HCT116 (cell line): Measurements from ENCODE around the gene LCOR. TPM values are rescaled to one million over a fixed set of nuclear protein-coding genes. Genes with fewer than 3 reads are reported as not detected.

Experiments used
- ATAC-seq: fragments of 200-7000 bp; cut with Tn5 transposase; 2 replicates; pipeline ENCODE4 v1.9.1; 2020; ENCODE audit warnings: mild to moderate bottlenecking, moderate library complexity
- BruUV-seq: library from RNA; stranded (reverse); fragments of 400-500 nt; replicated peaks from 2 replicates; lab custom pipeline; 2021; lab: Mats Ljungman, UMichigan
- CTCF ChIA-PET: fragments of 300-600 bp; sonication (Branson Sonifier 250); formaldehyde crosslinking; loops from one replicate; lab custom pipeline; 2021; ENCODE audit warnings: antibody characterized with exemption; lab: Charles Lee
- POLR2A ChIA-PET: fragments of 300-600, 350-600 bp; sonication (Branson Sonifier 250); formaldehyde crosslinking; loops from one replicate; lab custom pipeline; 2021; ENCODE audit warnings: antibody characterized with exemption; lab: Charles Lee
- RAD21 ChIA-PET, 2 experiments: fragments of 300-600 bp; sonication (Branson Sonifier 250); formaldehyde crosslinking; loops; one replicate each; lab custom pipeline; 2023; ENCODE audit warnings: low total read pairs in 2 of 2; ENCODE audit not compliant: uncharacterized antibody in 2 of 2, unreplicated experiment in 2 of 2, low non-redundant PET in 1 of 2; lab: Charles Lee
- DNase-seq: peaks from one replicate; pipeline ENCODE4 v3.0.0-alpha.2; 2010; ENCODE audit warnings: low read depth, low spot score
- H2AFZ ChIP-seq: fragments of 200-600 bp; shearing (Covaris generic), sonication (generic); 2 replicates; pipeline ENCODE4 v1.6.1; 2017; ENCODE audit warnings: low read depth, mixed run types, mixed read lengths, antibody characterized with exemption, low read length; ENCODE audit not compliant: poor library complexity, severe bottlenecking
- H3K27ac ChIP-seq: 2 replicates; pipeline ENCODE4 v1.5.1; 2012; ENCODE audit warnings: low read depth, low read length
- H3K27me3 ChIP-seq: fragments of 200-600 bp; sonication (generic); 2 replicates; pipeline ENCODE4 v1.6.1; 2016; ENCODE audit warnings: mixed run types, low read length, mixed read lengths; ENCODE audit not compliant: insufficient read depth
- H3K36me3 ChIP-seq, 2 experiments: fragments of 200-500 bp in 1 of 2; fragments of 200-600 bp in 1 of 2; sonication (Bioruptor generic) in 1 of 2; sonication (generic) in 1 of 2; 2 replicates each; pipeline versions ENCODE4 v1.5.1 to v1.6.1; 2014 to 2016; ENCODE audit warnings: low read length in 2 of 2, inconsistent platforms in 1 of 2, mixed read lengths in 1 of 2, mixed run types in 1 of 2; ENCODE audit not compliant: insufficient read depth in 2 of 2, control insufficient read depth in 1 of 2
- H3K4me1 ChIP-seq, 2 experiments: fragments of 200-600 bp in 1 of 2; sonication (generic) in 1 of 2; 2 replicates each; pipeline versions ENCODE4 v1.5.1 to v1.6.1; 2012 to 2017; ENCODE audit warnings: low read length in 2 of 2, inconsistent platforms in 1 of 2, mild to moderate bottlenecking in 1 of 2, mixed read lengths in 1 of 2, mixed run types in 1 of 2, moderate library complexity in 1 of 2; ENCODE audit not compliant: insufficient read depth in 2 of 2, control insufficient read depth in 1 of 2
- H3K4me2 ChIP-seq: fragments of 200-600 bp; sonication (generic); 2 replicates; pipeline ENCODE4 v1.6.1; 2017; ENCODE audit warnings: mixed run types, low read length, mixed read lengths
- H3K4me3 ChIP-seq, 2 experiments: fragments of 200-600 bp in 1 of 2; sonication (generic) in 1 of 2; replicated peaks in 1 of 2; 2 replicates each; pipeline ENCODE4 v1.5.1; 2011 to 2016; ENCODE audit warnings: low read length in 2 of 2, control low read depth in 1 of 2, low read depth in 1 of 2, mild to moderate bottlenecking in 1 of 2, mixed read lengths in 1 of 2, mixed run types in 1 of 2
- H3K79me2 ChIP-seq: fragments of 200-600 bp; sonication (generic); 2 replicates; pipeline ENCODE4 v1.6.1; 2017; ENCODE audit warnings: mild to moderate bottlenecking, mixed run types, low read length, moderate library complexity, mixed read lengths; ENCODE audit not compliant: insufficient read depth
- H3K9ac ChIP-seq: fragments of 200-600 bp; sonication (generic); 2 replicates; pipeline ENCODE4 v1.6.1; 2016; ENCODE audit warnings: low read length, mixed read lengths
- H3K9me2 ChIP-seq: fragments of 200-600 bp; sonication (generic), shearing (Covaris generic); 2 replicates; pipeline ENCODE4 v1.6.1; 2017; ENCODE audit warnings: mixed run types, mild to moderate bottlenecking, moderate library complexity; ENCODE audit not compliant: insufficient read depth
- H3K9me3 ChIP-seq, 2 experiments: fragments of 200-500 bp in 1 of 2; fragments of 200-600 bp in 1 of 2; sonication (Bioruptor generic) in 1 of 2; sonication (generic) in 1 of 2; 2 replicates each; pipeline ENCODE4 v1.6.1; 2014 to 2017; ENCODE audit warnings: low read length in 2 of 2, mixed read lengths in 2 of 2, inconsistent platforms in 1 of 2, low read depth in 1 of 2, mild to moderate bottlenecking in 1 of 2, mixed run types in 1 of 2, moderate library complexity in 1 of 2; ENCODE audit not compliant: control insufficient read depth in 1 of 2, insufficient read depth in 1 of 2
- H4K20me1 ChIP-seq: fragments of 200-600 bp; sonication (generic), shearing (Covaris generic); 2 replicates; pipeline ENCODE4 v1.6.1; 2017; ENCODE audit warnings: mixed run types, mild to moderate bottlenecking, moderate library complexity; ENCODE audit not compliant: insufficient read depth
- CBX3 ChIP-seq: IDR thresholded peaks from 2 replicates; pipeline ENCODE4 v1.6.1; 2012; ENCODE audit warnings: low read depth
- CEBPB ChIP-seq: IDR thresholded peaks from 2 replicates; pipeline ENCODE4 v1.6.1; 2012; ENCODE audit warnings: low read depth
- ELF1 ChIP-seq: IDR thresholded peaks from 2 replicates; pipeline ENCODE4 v1.6.1; 2012; ENCODE audit warnings: low read depth, borderline replicate concordance
- EZH2 ChIP-seq: fragments of 200-600 bp; sonication (generic); IDR thresholded peaks from 2 replicates; pipeline ENCODE4 v1.6.1; 2017; ENCODE audit warnings: antibody characterized with exemption, mixed run types
- EZH2phosphoT487 ChIP-seq: fragments of 200-600 bp; IDR thresholded peaks from 2 replicates; pipeline ENCODE4 v1.6.1; 2018; ENCODE audit warnings: antibody characterized with exemption, borderline replicate concordance
- FOSL1 ChIP-seq: IDR thresholded peaks from 2 replicates; pipeline ENCODE4 v1.6.1; 2012; ENCODE audit warnings: low read depth
- POLR2AphosphoS5 ChIP-seq: IDR thresholded peaks from 2 replicates; pipeline ENCODE4 v1.6.1; 2011; ENCODE audit warnings: mild to moderate bottlenecking, low read depth, low read length, moderate library complexity
- SIN3A ChIP-seq: IDR thresholded peaks from 2 replicates; pipeline ENCODE4 v1.6.1; 2012; ENCODE audit warnings: low read depth
- SP1 ChIP-seq: IDR thresholded peaks from 2 replicates; pipeline ENCODE4 v1.6.1; 2012; ENCODE audit warnings: low read depth
- TCF7L2 ChIP-seq: IDR thresholded peaks from 2 replicates; pipeline ENCODE4 v1.7.0; 2011; ENCODE audit warnings: borderline replicate concordance, inconsistent platforms; ENCODE audit not compliant: insufficient read depth, insufficient read length; ENCODE audit errors: extremely low read depth
- ZFX ChIP-seq: fragments of 450-650 bp; IDR thresholded peaks from 2 replicates; pipeline ENCODE4 v1.6.1; 2017
- ZNF274 ChIP-seq: fragments of 200-500 bp; sonication (Bioruptor generic); IDR thresholded peaks from 2 replicates; pipeline ENCODE4 v1.6.1; 2014; ENCODE audit warnings: mild to moderate bottlenecking, low read depth, low read length, inconsistent platforms
- intact Hi-C: fragments of 100-400 bp; cut with micrococcal nuclease; formaldehyde crosslinking; loops from 2 replicates; pipeline ENCODE4 v1.10.0; 2022
- total RNA-seq: library from RNA; stranded (reverse); gene quantifications from one replicate; pipeline ENCODE4 v1.2.1, GENCODE V29; 2021; ENCODE audit not compliant: unreplicated experiment
- TF ChIP-seq, protein P1 (sequence below): IDR thresholded peaks from 2 replicates; pipeline ENCODE4 v1.6.1; 2012
- TF ChIP-seq, protein P2 (sequence below): IDR thresholded peaks from 2 replicates; pipeline ENCODE4 v1.6.1; 2012
- TF ChIP-seq, protein P3 (sequence below): IDR thresholded peaks from 2 replicates; pipeline ENCODE4 v1.6.1; 2011; ENCODE audit warnings: mild to moderate bottlenecking, low read length, moderate library complexity; ENCODE audit not compliant: insufficient replicate concordance; ENCODE audit errors: extremely low read depth
- TF ChIP-seq, protein P4 (sequence below): IDR thresholded peaks from 2 replicates; pipeline ENCODE4 v1.6.1; 2012; ENCODE audit warnings: low read depth

The LCOR gene
- total RNA-seq, 1 experiment from 2014 or later: 59.9 TPM

DNA sequence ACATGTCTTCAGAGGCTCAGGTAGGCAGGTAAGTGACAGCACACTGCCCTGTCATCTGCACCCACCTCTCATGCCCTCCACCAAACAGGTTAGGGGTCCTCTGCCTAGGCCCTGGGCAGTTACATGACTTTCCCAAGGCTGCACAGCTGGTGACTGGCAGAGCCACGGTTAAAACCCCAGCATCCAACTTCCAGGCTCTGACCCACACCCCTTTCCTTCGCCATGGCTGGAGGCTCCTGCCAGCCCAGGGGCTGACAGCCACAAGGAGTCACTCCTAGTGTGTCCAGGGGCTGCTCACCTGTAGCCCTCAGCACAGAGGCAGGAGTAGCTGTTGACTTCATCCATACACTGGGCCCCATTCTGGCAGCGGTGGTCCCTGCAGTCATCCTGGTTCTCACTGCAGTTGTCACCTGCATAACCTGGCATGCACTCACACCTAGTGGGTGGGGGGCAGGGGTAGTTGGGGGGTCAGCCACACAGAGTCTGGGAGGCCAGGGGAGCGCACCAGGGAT is 178.7 kb downstream of the LCOR start (continued):
- TF ChIP-seq CEBPB (no peak), CBX3 (no peak), POLR2AphosphoS5 (no peak), EZH2phosphoT487 (no peak), ZNF274 (no peak)

DNA sequence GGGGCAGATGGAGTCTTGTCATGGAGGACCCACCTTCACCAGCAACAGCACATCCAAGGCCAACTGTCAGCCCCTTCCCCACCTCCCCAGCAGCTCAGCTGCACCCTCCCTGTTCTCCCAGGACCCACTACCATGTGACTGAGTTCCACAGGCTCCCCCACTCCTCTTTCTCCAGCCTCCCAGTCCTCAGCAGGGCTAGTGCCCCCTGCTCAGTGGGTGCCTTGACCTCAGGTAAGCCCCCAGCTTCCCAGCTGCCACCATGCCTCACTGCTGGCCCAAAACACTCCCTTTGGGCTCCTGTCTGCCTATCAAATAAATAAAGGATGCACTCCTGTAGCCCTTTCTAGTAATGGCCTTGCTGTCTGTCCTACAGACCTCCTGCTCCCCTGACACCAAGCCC is 179.3 kb downstream of the LCOR start:
- H3K27ac ChIP-seq: no peak overlapping the region
- H3K9ac ChIP-seq: no peak overlapping the region
- peaks cover 6 to 12% of the 10 kb centered on the region in 2 experiments; a peak in 2 of 4 replicates for H3K9me3 ChIP-seq
- no peak overlapping the region for H3K4me3 ChIP-seq
- no peaks in the 10 kb centered on the region for H3K27me3 ChIP-seq
- ATAC-seq (no peak), DNase-seq (no peak)
- intact Hi-C loops: no loop called here
- no peaks in the 10 kb centered on the region for H3K9me2 ChIP-seq
- no TSS peak for BruUV-seq
- no peaks in the 10 kb centered on the region for H3K36me3 ChIP-seq
- ChIA-PET CTCF (no interaction called here), POLR2A (no interaction called here), RAD21 (no interaction called here)
- no peak overlapping the region for H3K4me2 ChIP-seq
- no peaks in the 10 kb centered on the region for H3K4me1 ChIP-seq
- no peak for TF ChIP-seq POLR2AphosphoS5
- TF ChIP-seq ZNF274: no peak
- TF ChIP-seq, protein P1, sequence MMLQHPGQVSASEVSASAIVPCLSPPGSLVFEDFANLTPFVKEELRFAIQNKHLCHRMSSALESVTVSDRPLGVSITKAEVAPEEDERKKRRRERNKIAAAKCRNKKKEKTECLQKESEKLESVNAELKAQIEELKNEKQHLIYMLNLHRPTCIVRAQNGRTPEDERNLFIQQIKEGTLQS: no peak
- TF ChIP-seq ELF1: no peak
- TF ChIP-seq, protein P2, sequence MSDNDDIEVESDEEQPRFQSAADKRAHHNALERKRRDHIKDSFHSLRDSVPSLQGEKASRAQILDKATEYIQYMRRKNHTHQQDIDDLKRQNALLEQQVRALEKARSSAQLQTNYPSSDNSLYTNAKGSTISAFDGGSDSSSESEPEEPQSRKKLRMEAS: no peak
- no peak for TF ChIP-seq CBX3
- no peak for TF ChIP-seq TCF7L2
- no peak for TF ChIP-seq ZFX
- no peak for TF ChIP-seq SP1
- TF ChIP-seq SIN3A: no peak
- no peak for TF ChIP-seq CEBPB
- TF ChIP-seq, protein P3, sequence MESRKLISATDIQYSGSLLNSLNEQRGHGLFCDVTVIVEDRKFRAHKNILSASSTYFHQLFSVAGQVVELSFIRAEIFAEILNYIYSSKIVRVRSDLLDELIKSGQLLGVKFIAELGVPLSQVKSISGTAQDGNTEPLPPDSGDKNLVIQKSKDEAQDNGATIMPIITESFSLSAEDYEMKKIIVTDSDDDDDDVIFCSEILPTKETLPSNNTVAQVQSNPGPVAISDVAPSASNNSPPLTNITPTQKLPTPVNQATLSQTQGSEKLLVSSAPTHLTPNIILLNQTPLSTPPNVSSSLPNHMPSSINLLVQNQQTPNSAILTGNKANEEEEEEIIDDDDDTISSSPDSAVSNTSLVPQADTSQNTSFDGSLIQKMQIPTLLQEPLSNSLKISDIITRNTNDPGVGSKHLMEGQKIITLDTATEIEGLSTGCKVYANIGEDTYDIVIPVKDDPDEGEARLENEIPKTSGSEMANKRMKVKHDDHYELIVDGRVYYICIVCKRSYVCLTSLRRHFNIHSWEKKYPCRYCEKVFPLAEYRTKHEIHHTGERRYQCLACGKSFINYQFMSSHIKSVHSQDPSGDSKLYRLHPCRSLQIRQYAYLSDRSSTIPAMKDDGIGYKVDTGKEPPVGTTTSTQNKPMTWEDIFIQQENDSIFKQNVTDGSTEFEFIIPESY: no peak
- TF ChIP-seq, protein P4, sequence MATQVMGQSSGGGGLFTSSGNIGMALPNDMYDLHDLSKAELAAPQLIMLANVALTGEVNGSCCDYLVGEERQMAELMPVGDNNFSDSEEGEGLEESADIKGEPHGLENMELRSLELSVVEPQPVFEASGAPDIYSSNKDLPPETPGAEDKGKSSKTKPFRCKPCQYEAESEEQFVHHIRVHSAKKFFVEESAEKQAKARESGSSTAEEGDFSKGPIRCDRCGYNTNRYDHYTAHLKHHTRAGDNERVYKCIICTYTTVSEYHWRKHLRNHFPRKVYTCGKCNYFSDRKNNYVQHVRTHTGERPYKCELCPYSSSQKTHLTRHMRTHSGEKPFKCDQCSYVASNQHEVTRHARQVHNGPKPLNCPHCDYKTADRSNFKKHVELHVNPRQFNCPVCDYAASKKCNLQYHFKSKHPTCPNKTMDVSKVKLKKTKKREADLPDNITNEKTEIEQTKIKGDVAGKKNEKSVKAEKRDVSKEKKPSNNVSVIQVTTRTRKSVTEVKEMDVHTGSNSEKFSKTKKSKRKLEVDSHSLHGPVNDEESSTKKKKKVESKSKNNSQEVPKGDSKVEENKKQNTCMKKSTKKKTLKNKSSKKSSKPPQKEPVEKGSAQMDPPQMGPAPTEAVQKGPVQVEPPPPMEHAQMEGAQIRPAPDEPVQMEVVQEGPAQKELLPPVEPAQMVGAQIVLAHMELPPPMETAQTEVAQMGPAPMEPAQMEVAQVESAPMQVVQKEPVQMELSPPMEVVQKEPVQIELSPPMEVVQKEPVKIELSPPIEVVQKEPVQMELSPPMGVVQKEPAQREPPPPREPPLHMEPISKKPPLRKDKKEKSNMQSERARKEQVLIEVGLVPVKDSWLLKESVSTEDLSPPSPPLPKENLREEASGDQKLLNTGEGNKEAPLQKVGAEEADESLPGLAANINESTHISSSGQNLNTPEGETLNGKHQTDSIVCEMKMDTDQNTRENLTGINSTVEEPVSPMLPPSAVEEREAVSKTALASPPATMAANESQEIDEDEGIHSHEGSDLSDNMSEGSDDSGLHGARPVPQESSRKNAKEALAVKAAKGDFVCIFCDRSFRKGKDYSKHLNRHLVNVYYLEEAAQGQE: no peak
- no peak for TF ChIP-seq FOSL1
- no peak for TF ChIP-seq EZH2
- no peak overlapping the region for H2AFZ ChIP-seq
- H3K79me2 ChIP-seq: no peaks in the 10 kb centered on the region
- H4K20me1 ChIP-seq: no peaks in the 10 kb centered on the region
